H1 (cell line): ENCODE results near the gene ITSN1. TPM values are rescaled to one million over a fixed set of nuclear protein-coding genes. Genes with fewer than 3 reads are reported as not detected.

Experiments
- CTCF ChIA-PET: fragments of 300-600 bp; sonication (Branson Sonifier 250); formaldehyde crosslinking; loops from one replicate; lab custom pipeline; 2021; ENCODE audit not compliant: partially characterized antibody; lab: Charles Lee
- POLR2A ChIA-PET: fragments of 300-600 bp; sonication (Branson Sonifier 250); formaldehyde crosslinking; loops from one replicate; lab custom pipeline; 2021; ENCODE audit warnings: inconsistent platforms; ENCODE audit not compliant: partially characterized antibody; lab: Charles Lee
- DNase-seq, 2 experiments: peaks; one replicate each; pipeline versions ENCODE4 v3.0.0 to v3.0.0-alpha.2; 2010 to 2022; ENCODE audit warnings: low spot score in 2 of 2, low read depth in 1 of 2, mixed read lengths in 1 of 2
- FAIRE-seq: peaks from 2 replicates; lab custom pipeline; 2011; peaks lifted over from hg19 to GRCh38; lab: Jason Lieb, UNC
- H2AFZ ChIP-seq: 2 replicates; pipeline ENCODE4 v1.8.1; 2012; ENCODE audit warnings: low read length, inconsistent platforms
- H2AK5ac ChIP-seq: 2 replicates; pipeline ENCODE4 v1.6.1; 2013; ENCODE audit warnings: low read depth, low read length
- H2BK120ac ChIP-seq: replicated peaks from 2 replicates; pipeline ENCODE3; 2013; ENCODE audit warnings: low read depth, low read length, inconsistent platforms
- H2BK12ac ChIP-seq: 2 replicates; pipeline ENCODE4 v1.6.1; 2013; ENCODE audit warnings: low read depth, low read length
- H2BK15ac ChIP-seq: 2 replicates; pipeline ENCODE4 v1.6.1; 2013; ENCODE audit warnings: low read length
- H2BK20ac ChIP-seq: 2 replicates; pipeline ENCODE4 v1.6.1; 2013; ENCODE audit warnings: low read length
- H2BK5ac ChIP-seq: 2 replicates; pipeline ENCODE4 v1.6.1; 2013; ENCODE audit warnings: low read depth, low read length
- H3K14ac ChIP-seq: 2 replicates; pipeline ENCODE4 v1.6.1; 2013; ENCODE audit warnings: inconsistent platforms; ENCODE audit not compliant: insufficient read length
- H3K18ac ChIP-seq: 2 replicates; pipeline ENCODE4 v1.6.1; 2013; ENCODE audit warnings: low read length; ENCODE audit errors: extremely low read depth
- H3K23ac ChIP-seq: 2 replicates; pipeline ENCODE4 v1.6.1; 2013; ENCODE audit warnings: inconsistent platforms; ENCODE audit not compliant: insufficient read length
- H3K23me2 ChIP-seq: 2 replicates; pipeline ENCODE4 v1.6.1; 2013; ENCODE audit warnings: low read depth, low read length
- H3K27ac ChIP-seq: 2 replicates; pipeline ENCODE4 v1.6.1; 2011; ENCODE audit warnings: low read depth, low read length, inconsistent platforms
- H3K27me3 ChIP-seq, 4 experiments: replicated peaks in 1 of 4; 1 replicate in 1 of 4; 2 replicates in 3 of 4; pipeline versions ENCODE4 v1.6.1 to v1.8.1; 2011 to 2013; ENCODE audit warnings: low read length in 3 of 4, mild to moderate bottlenecking in 3 of 4, inconsistent platforms in 2 of 4, mixed read lengths in 2 of 4, moderate library complexity in 1 of 4; ENCODE audit not compliant: control insufficient read depth in 3 of 4, insufficient read depth in 3 of 4; ENCODE audit errors: extremely low read depth in 1 of 4
- H3K36me3 ChIP-seq, 4 experiments: 2 replicates each; pipeline versions ENCODE4 v1.6.1 to v1.8.1; 2011 to 2013; ENCODE audit warnings: mild to moderate bottlenecking in 4 of 4, low read length in 3 of 4, moderate library complexity in 2 of 4, control low read depth in 1 of 4, inconsistent platforms in 1 of 4; ENCODE audit not compliant: insufficient read depth in 4 of 4, control insufficient read depth in 2 of 4
- H3K4ac ChIP-seq: replicated peaks from 2 replicates; pipeline ENCODE3; 2013; ENCODE audit warnings: low read length, low read depth, mixed read lengths, inconsistent platforms; ENCODE audit not compliant: insufficient read length
- H3K4me1 ChIP-seq, 4 experiments: replicated peaks in 1 of 4; 1 replicate in 1 of 4; 2 replicates in 3 of 4; pipeline versions ENCODE4 v1.6.1 to v1.8.1; 2011 to 2013; ENCODE audit warnings: low read length in 3 of 4, inconsistent platforms in 2 of 4, mixed read lengths in 1 of 4; ENCODE audit not compliant: insufficient read depth in 4 of 4, control insufficient read depth in 3 of 4
- H3K4me2 ChIP-seq, 2 experiments: 2 replicates each; pipeline versions ENCODE4 v1.6.1 to v1.8.1; 2011 to 2013; ENCODE audit warnings: low read depth in 2 of 2, low read length in 2 of 2, control low read depth in 1 of 2, inconsistent platforms in 1 of 2, mild to moderate bottlenecking in 1 of 2; ENCODE audit not compliant: insufficient read depth in 1 of 2
- H3K4me3 ChIP-seq, 4 experiments: fragments of 200-600, 300-600 bp in 1 of 4; sonication (generic), shearing (Covaris generic), sonication (Bioruptor Twin) in 1 of 4; 2 replicates each; pipeline versions ENCODE4 v1.5.1 to v1.8.1; 2011 to 2016; ENCODE audit warnings: low read length in 4 of 4, low read depth in 3 of 4, control low read depth in 2 of 4, inconsistent platforms in 2 of 4, mild to moderate bottlenecking in 2 of 4, mixed read lengths in 1 of 4, moderate library complexity in 1 of 4; ENCODE audit not compliant: insufficient read depth in 2 of 4; ENCODE audit errors: extremely low read depth in 1 of 4
- H3K56ac ChIP-seq: replicated peaks from 2 replicates; pipeline ENCODE3; 2013; ENCODE audit warnings: low read depth, mild to moderate bottlenecking, mixed read lengths, low read length, inconsistent platforms; ENCODE audit not compliant: insufficient read length
- H3K79me1 ChIP-seq: 2 replicates; pipeline ENCODE4 v1.6.1; 2013; ENCODE audit warnings: low read depth, low read length, control low read depth
- H3K79me2 ChIP-seq, 2 experiments: 2 replicates each; pipeline versions ENCODE4 v1.6.1 to v1.8.1; 2012 to 2013; ENCODE audit warnings: low read length in 2 of 2, mild to moderate bottlenecking in 2 of 2, inconsistent platforms in 1 of 2; ENCODE audit not compliant: insufficient read depth in 2 of 2, control insufficient read depth in 1 of 2
- H3K9ac ChIP-seq, 4 experiments: replicated peaks in 1 of 4; 1 replicate in 1 of 4; 2 replicates in 3 of 4; pipeline versions ENCODE4 v1.6.1 to v1.8.1; 2011 to 2013; ENCODE audit warnings: low read depth in 3 of 4, low read length in 3 of 4, control low read depth in 2 of 4, mild to moderate bottlenecking in 2 of 4, moderate library complexity in 2 of 4, inconsistent platforms in 1 of 4; ENCODE audit errors: extremely low read depth in 1 of 4
- H3K9me3 ChIP-seq, 2 experiments: 2 replicates each; pipeline versions ENCODE4 v1.6.1 to v1.8.1; 2012 to 2013; ENCODE audit warnings: mild to moderate bottlenecking in 2 of 2, moderate library complexity in 2 of 2, control low read depth in 1 of 2, inconsistent platforms in 1 of 2, low read depth in 1 of 2, low read length in 1 of 2, mixed read lengths in 1 of 2; ENCODE audit not compliant: insufficient read depth in 2 of 2
- H4K20me1 ChIP-seq, 2 experiments: replicated peaks in 1 of 2; 2 replicates each; pipeline versions ENCODE3 to v1.8.1; 2011 to 2013; ENCODE audit warnings: inconsistent platforms in 2 of 2, low read length in 2 of 2, mild to moderate bottlenecking in 1 of 2; ENCODE audit not compliant: insufficient read depth in 2 of 2, control insufficient read depth in 1 of 2
- H4K5ac ChIP-seq: 2 replicates; pipeline ENCODE4 v1.6.1; 2013; ENCODE audit warnings: low read length, low read depth, mixed read lengths, inconsistent platforms; ENCODE audit not compliant: insufficient read length
- H4K8ac ChIP-seq: 2 replicates; pipeline ENCODE4 v1.8.0; 2013; ENCODE audit warnings: mild to moderate bottlenecking, moderate library complexity, low read length, inconsistent platforms; ENCODE audit not compliant: insufficient read depth; ENCODE audit errors: extremely low read depth
- H4K91ac ChIP-seq: replicated peaks from 2 replicates; pipeline ENCODE3; 2013; ENCODE audit warnings: low read length, mixed read lengths, inconsistent platforms; ENCODE audit not compliant: insufficient read length
- SAP30 ChIP-seq: fragments of 300-600 bp; sonication (generic); IDR thresholded peaks from 2 replicates; pipeline ENCODE4 v1.7.1; 2012; ENCODE audit warnings: low read length, moderate library complexity, mild to moderate bottlenecking, inconsistent platforms; ENCODE audit not compliant: insufficient read depth, insufficient replicate concordance
- WGBS, 2 experiments: shearing (Covaris generic) in 1 of 2; methylation state at CpG; one replicate each; pipeline versions ENCODE4 v1.1.6 to v1.1.7; 2013 to 2015; ENCODE audit warnings: low lambda C conversion rate in 2 of 2, mixed read lengths in 2 of 2, inconsistent platforms in 1 of 2, low coverage in 1 of 2, missing lambda C conversion rate in 1 of 2; ENCODE audit not compliant: insufficient replicate concordance in 2 of 2, insufficient coverage in 1 of 2, insufficient read length in 1 of 2; ENCODE audit errors: extremely low coverage in 1 of 2, missing lambda C conversion rate in 1 of 2; 5-methylcytosine and 5-hydroxymethylcytosine counted together
- polyA plus RNA-seq, 7 experiments: library from polyadenylated mRNA; depleted of rRNA in 3 of 7; stranded (reverse) in 5 of 7; unstranded in 2 of 7; fragments of >200 nt in 5 of 7; fragments of 200-250 nt in 2 of 7; gene quantifications; 1 replicate in 5 of 7; 2 replicates in 1 of 7; 4 replicates in 1 of 7; pipeline versions ENCODE4 v1.2.1 to v1.2.3, GENCODE V29; 2011 to 2013; ENCODE audit warnings: missing spikeins in 2 of 7, mixed read lengths in 2 of 7
- total RNA-seq: library from RNA; stranded (reverse); fragmentation: NEBNext Ultra II Directional; extraction: Animal tissue kit (Norgen Biotek cat#: 25700); gene quantifications from 2 replicates; pipeline ENCODE4 v1.2.1, GENCODE V29; 2021

The ITSN1 gene
- total and polyA plus RNA-seq, 2 of the 8 experiments (the other 6 are each of a cell fraction or from before 2014, with no cell fraction given), result 60.8 to 78.1 TPM

DNA sequence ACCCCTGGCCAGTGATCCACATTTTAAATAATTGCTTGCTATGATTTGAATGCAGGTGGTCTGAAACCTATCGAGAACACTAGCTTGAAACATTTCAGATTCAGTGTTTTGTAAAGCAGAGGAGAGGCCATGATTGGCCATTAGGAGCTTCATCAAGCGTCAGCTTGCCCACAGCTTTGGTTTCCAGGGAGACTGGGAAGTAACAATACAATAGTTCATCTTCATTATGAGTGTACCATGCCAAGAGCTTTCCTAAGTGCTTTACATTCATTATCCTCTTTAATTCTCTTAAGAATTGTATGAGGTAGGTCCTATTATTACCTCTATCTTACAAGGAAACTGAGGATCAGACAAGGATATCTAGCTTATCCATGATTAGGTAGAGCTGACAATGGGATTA is 301.0 kb downstream of the ITSN1 start:
- no peak overlapping the region for H3K56ac ChIP-seq

More for the DNA sequence above, 301.0 kb downstream of the ITSN1 start:
- no peak overlapping the region for H3K18ac ChIP-seq
- H3K9me3 ChIP-seq, result peaks cover 0 to 7% of the 10 kb centered on the region in 2 experiments; a peak in 1 of 4 replicates
- no peak overlapping the region for H3K23ac ChIP-seq
- TF ChIP-seq SAP30, result no peak
- TF ChIP-seq, all 59 proteins: peak for 0
- Histone ChIP-seq H2AK5ac (no peak overlapping the region), H2BK5ac (no peak overlapping the region), H3K4me3 (no peak overlapping the region), H3K36me3 (peaks cover 0 to 7% (median 2%) of the 10 kb centered on the region in 4 experiments; a peak in 2 of 8 replicates), H3K79me1 (0 out of 2 replicates have a peak, but pooled peaks cover 2% of the 10 kb centered on the region), H3K23me2 (no peaks in the 10 kb centered on the region), H2BK20ac (no peak overlapping the region), H3K4me1 (peaks cover 4 to 17% (median 14%) of the 10 kb centered on the region in 4 experiments; a peak in 6 of 7 replicates), H2BK15ac (no peak overlapping the region), H4K20me1 (no peaks in the 10 kb centered on the region), H2BK120ac (no peak overlapping the region), H4K5ac (no peak overlapping the region), H4K8ac (no peak overlapping the region), H3K79me2 (no peaks in the 10 kb centered on the region), H3K14ac (no peak overlapping the region), H4K91ac (no peak overlapping the region), H2BK12ac (no peak overlapping the region), H3K4ac (no peak overlapping the region), H3K27ac (no peak overlapping the region), H3K9ac (no peak overlapping the region), H3K27me3 (no peaks in the 10 kb centered on the region), H3K4me2 (no peak overlapping the region), H2AFZ (no peak overlapping the region)
- CTCF ChIA-PET, result interaction anchor here (0.6 to 3.8 kb wide), 7 partner anchors 18 to 165 kb away, joined by 3 to 18 read pairs (median 3); no protein-coding TSS in a partner anchor
- DNase-seq, result no peak
- POLR2A ChIA-PET, result interaction anchor here (2.7 kb wide), 1 partner anchor 11 kb away, joined by 14 read pairs; no protein-coding TSS in a partner anchor
- no peak for FAIRE-seq
- 93% methylated on average over 2 of the region's 2 CpGs; no CpG with 5 or more reads in 1 of the 2 experiments for WGBS, 2 experiments
